Thyroid gland (tissue), 4 donors: ENCODE measurements around the gene SGTB. TPM values are rescaled to one million over a fixed set of nuclear protein-coding genes. Genes with fewer than 3 reads are reported as not detected.

Source experiments
- DNase-seq, 2 donors: peaks; one replicate each; pipeline ENCODE4 v3.0.0-alpha.2; 2019
- H3K27ac ChIP-seq, 3 donors: fragments of 200-600 bp; sonication (generic); 1 replicate in 2 of 3; 2 replicates in 1 of 3; pipeline ENCODE4 v1.5.1; 2016 to 2019; ENCODE audit warnings: mild to moderate bottlenecking in 1 of 3, moderate library complexity in 1 of 3
- H3K27me3 ChIP-seq: fragments of 200-600 bp; sonication (generic); one replicate; pipeline ENCODE4 v1.5.1; 2019
- H3K36me3 ChIP-seq, 2 donors: fragments of 200-600 bp; sonication (generic); one replicate each; pipeline ENCODE4 v1.5.1; 2016 to 2019
- H3K4me1 ChIP-seq, 2 donors: fragments of 200-600 bp; sonication (generic); one replicate each; pipeline ENCODE4 v1.5.1; 2017 to 2019
- H3K4me3 ChIP-seq, 3 donors: fragments of 200-600 bp; sonication (generic); replicated peaks in 1 of 3; 1 replicate in 2 of 3; 2 replicates in 1 of 3; pipeline ENCODE4 v1.5.1; 2016; ENCODE audit warnings: mild to moderate bottlenecking in 1 of 3
- H3K9me3 ChIP-seq: fragments of 200-600 bp; sonication (generic); one replicate; pipeline ENCODE4 v1.5.1; 2017
- POLR2A ChIP-seq, 2 donors: fragments of 450-650 bp; IDR thresholded peaks; one replicate each; pipeline ENCODE4 v1.6.1; 2017; ENCODE audit warnings: antibody characterized with exemption in 2 of 2, mild to moderate bottlenecking in 2 of 2, moderate library complexity in 1 of 2
- WGBS, 2 donors: methylation state at CpG; one replicate each; pipeline ENCODE4 v1.1.5; 2017; 5-methylcytosine and 5-hydroxymethylcytosine counted together
- intact Hi-C: fragments of 100-400 bp; cut with DNase I; formaldehyde crosslinking; loops from one replicate; pipeline ENCODE4 v1.15.1; 2023
- total RNA-seq, 4 donors: library from RNA; depleted of rRNA; stranded (reverse); fragments of >200 nt; gene quantifications; one replicate each; pipeline ENCODE4 v1.2.3, GENCODE V29; 2016
- TF ChIP-seq, protein P1 (sequence below), 6 experiments: fragments of 200-600 bp in 3 of 6; fragments of 450-650 bp in 3 of 6; sonication (generic) in 3 of 6; IDR thresholded peaks; one replicate each; pipeline ENCODE4 v1.5.1; 2016 to 2019; ENCODE audit warnings: antibody characterized with exemption in 6 of 6, mild to moderate bottlenecking in 2 of 6, inconsistent platforms in 1 of 6, moderate library complexity in 1 of 6

SGTB gene
- total RNA-seq, 4 donors from 2014 or later: 5.0 to 12.0 (median 6.3) TPM

DNA sequence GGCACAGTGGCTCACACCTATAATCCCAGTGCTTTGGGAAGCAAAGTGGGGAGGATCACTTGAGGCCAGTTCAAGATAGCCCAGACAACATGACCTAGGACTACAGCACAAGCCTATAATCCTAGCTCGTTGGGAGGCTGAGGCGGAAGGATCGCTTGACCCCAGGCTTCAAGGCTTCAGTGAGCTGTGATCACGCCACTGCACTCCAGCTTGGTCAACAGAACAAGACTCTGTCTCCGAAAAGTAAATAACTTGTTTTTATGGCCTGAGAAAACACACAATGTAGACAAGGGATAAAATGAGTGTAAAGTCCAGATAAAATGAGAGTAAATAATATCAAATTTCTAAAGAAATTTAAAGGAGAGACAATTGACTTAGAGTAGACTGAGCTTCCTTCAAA, 70.8 kb downstream of the SGTB start:
- intact Hi-C loops: no loop called here
- no peak for DNase-seq
- TF ChIP-seq, protein P1, sequence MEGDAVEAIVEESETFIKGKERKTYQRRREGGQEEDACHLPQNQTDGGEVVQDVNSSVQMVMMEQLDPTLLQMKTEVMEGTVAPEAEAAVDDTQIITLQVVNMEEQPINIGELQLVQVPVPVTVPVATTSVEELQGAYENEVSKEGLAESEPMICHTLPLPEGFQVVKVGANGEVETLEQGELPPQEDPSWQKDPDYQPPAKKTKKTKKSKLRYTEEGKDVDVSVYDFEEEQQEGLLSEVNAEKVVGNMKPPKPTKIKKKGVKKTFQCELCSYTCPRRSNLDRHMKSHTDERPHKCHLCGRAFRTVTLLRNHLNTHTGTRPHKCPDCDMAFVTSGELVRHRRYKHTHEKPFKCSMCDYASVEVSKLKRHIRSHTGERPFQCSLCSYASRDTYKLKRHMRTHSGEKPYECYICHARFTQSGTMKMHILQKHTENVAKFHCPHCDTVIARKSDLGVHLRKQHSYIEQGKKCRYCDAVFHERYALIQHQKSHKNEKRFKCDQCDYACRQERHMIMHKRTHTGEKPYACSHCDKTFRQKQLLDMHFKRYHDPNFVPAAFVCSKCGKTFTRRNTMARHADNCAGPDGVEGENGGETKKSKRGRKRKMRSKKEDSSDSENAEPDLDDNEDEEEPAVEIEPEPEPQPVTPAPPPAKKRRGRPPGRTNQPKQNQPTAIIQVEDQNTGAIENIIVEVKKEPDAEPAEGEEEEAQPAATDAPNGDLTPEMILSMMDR (IDR thresholded peaks at IDR 0.05): no peak
- no peak for TF ChIP-seq POLR2A (IDR thresholded peaks at IDR 0.05)

DNA sequence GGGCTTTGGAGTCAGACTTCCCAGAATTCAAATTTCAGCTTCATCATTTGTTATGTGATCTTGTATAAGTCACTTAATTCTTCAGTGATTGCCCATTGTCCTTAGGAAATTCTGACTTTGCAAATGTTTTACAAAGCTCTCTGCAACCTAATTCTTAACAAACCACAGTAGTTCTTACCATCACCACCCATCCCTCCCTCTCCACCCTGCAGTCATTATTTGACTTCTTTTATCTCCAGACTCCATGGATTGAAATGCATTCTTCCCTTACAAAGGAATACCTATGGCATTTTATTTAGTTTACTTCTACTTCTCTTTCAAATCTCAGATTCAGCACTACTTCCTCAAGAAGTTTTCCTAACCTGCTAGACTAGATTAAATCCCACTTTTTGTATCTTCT, 74.0 kb downstream of the SGTB start:
- Histone ChIP-seq H3K9me3 (no peaks in the 10 kb centered on the region), H3K27me3 (no peaks in the 10 kb centered on the region), H3K4me3 (no peak overlapping the region), H3K4me1 (no peaks in the 10 kb centered on the region), H3K27ac (no peak overlapping the region), H3K36me3 (no peaks in the 10 kb centered on the region)
- no peak for TF ChIP-seq POLR2A (IDR thresholded peaks at IDR 0.05)
- TF ChIP-seq, protein P1 (IDR thresholded peaks at IDR 0.05): no peak
- DNase-seq: no peak
- intact Hi-C loops: no loop called here

More for the DNA sequence above, 70.8 kb downstream of the SGTB start:
- Histone ChIP-seq H3K27me3 (no peaks in the 10 kb centered on the region), H3K4me1 (no peaks in the 10 kb centered on the region), H3K27ac (no peak overlapping the region), H3K4me3 (no peak overlapping the region), H3K36me3 (no peaks in the 10 kb centered on the region), H3K9me3 (no peaks in the 10 kb centered on the region)
- 82 to 83% methylated on average over 5 of the region's 5 CpGs for WGBS, 2 donors

DNA sequence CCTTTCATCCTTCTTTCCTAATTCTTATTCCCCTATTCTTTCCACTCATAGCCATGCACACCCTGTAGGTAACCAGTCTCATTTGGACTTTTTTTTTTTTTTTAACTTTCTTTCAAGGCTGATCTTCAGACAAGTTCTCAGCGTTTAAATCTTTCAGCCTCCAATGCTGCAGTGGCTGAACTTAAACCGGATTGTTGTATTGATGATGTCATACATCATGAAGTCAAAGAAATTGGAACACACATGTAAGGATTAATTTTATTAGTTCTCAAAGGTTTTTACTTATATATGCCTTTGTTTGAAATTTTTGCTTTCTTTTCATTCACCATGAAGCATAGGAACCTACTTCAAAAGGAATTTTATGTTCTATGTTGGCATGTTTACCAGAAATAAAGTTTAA, 75.0 kb downstream of the SGTB start:
- Histone ChIP-seq H3K4me3 (no peak overlapping the region), H3K9me3 (no peaks in the 10 kb centered on the region), H3K4me1 (no peaks in the 10 kb centered on the region), H3K27me3 (no peaks in the 10 kb centered on the region), H3K27ac (no peak overlapping the region), H3K36me3 (no peaks in the 10 kb centered on the region)
- WGBS, 2 donors: 91 to 96% methylated on average over 2 of the region's 2 CpGs
- intact Hi-C loops: no loop called here
- no peak for DNase-seq
- TF ChIP-seq, protein P1 (IDR thresholded peaks at IDR 0.05): no peak
- TF ChIP-seq POLR2A (IDR thresholded peaks at IDR 0.05): no peak

DNA sequence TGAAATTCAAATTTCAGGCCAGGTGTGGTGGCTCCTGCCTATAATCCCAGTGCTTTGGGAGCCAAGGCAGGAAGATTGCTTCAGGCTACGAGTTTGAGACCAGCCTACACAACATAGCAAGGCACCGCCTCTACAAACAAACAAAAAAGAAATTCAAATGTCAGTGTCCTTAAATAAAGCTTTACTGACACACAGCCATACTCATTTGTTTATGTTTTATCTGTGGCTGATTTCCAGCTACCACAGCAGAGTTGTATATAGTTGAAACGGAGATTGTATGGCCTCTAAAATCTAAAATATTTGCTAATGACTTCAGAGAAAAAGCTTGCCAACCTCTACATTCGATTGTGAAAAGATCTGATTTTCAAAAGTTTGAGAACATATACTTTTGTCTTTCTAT, 81.7 kb downstream of the SGTB start:
- no peak overlapping the region for H3K27ac ChIP-seq

DNA sequence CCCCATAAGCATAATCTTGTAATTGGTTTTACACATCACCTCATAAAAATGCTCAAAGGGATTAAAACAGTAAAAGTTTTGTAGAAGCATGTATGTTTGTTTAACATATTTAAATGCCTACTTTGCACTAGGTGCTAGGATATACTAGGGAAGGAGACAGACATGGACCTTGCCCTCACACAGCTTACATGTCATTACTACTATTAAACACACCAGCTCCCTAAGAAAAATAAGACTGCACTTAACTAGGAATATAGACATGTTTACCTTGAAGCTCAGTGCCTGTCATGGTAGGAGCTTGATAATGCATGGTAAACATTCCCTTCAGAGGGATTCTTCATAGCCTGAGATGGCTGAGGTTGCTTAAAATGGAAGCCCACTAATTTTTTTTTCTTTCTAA, 90.9 kb downstream of the SGTB start:
- Histone ChIP-seq H3K4me1 (peaks cover under 1 to 2% of the 10 kb centered on the region in 2 donors), H3K27me3 (no peaks in the 10 kb centered on the region), H3K36me3 (peaks cover 11 to 13% of the 10 kb centered on the region in 2 donors), H3K9me3 (no peaks in the 10 kb centered on the region), H3K27ac (no peak overlapping the region), H3K4me3 (no peak overlapping the region)
- TF ChIP-seq, protein P1 (IDR thresholded peaks at IDR 0.05): no peak
- no peak for TF ChIP-seq POLR2A (IDR thresholded peaks at IDR 0.05)
- no peak for DNase-seq
- intact Hi-C loops: no loop called here

More for the DNA sequence above, 81.7 kb downstream of the SGTB start:
- TF ChIP-seq, protein P1 (IDR thresholded peaks at IDR 0.05): no peak
- TF ChIP-seq POLR2A (IDR thresholded peaks at IDR 0.05): no peak
- 96 to 97% methylated on average over 4 of the region's 4 CpGs for WGBS, 2 donors
- Histone ChIP-seq H3K36me3 (peaks cover 11 to 22% of the 10 kb centered on the region in 2 donors), H3K27me3 (no peaks in the 10 kb centered on the region), H3K4me3 (no peak overlapping the region), H3K9me3 (no peaks in the 10 kb centered on the region), H3K4me1 (no peaks in the 10 kb centered on the region)
- intact Hi-C loops: no loop called here
- no peak for DNase-seq
